ENCODE measurements around the gene MYO1C.

DNA sequence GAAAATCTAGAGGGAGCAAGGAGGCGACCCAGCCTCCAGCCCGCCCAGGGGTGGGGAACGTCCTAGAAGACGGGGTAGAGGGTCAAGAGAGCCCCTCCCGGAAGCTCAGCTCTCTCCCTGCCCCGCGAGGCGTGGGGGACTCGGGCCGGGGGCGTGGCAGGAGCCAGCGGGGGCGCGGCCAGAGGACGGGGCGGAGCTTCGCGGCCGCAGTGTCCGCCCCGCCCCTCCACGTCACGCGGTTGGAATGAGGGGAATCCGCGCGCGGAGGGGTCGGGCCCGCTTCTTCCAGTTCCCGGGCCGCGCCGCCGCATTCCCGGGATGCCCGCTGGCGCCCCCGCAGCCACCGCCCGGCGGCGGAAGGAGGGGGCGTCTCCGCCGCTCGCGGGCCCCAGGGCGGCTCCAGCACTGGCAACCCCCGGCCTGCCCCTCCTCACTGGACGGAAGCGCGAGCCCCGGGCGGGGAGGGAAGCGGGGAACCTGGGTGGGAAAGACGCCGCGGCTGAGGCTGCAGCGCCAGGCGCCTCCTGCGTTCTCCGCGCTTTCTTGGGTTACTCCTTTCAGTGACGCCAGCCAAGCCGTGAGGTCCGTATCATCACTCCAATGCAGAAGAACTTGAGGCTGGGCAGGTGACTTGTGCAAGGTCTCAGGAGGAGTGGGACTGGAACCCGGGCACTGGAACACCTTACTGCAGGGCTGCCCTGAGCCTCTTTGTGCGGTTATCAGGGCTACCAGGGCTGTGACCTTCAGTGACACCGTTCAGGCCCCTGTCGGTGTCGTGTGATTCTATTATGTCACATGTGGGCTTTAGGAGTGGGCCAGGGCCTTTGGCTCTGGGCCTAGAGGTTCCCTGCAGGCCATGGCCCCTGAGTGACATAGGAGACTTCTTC, 4.3 kb downstream of the MYO1C start:
- TF ChIP-seq CTCF (IDR thresholded peaks at IDR 0.05), result peak in 2 of 4 experiments; percentile 31 to 39
- TF ChIP-seq POLR2AphosphoS5 (IDR thresholded peaks at IDR 0.05), result no peak
